OCI-LY3 (cell line): Measurements from ENCODE around the gene SLC26A6.

Source experiments
- H2AFZ ChIP-seq: fragments of 200-600, 300-600 bp; shearing (Covaris generic); 2 replicates; pipeline ENCODE4 v1.6.0; 2014; ENCODE audit warnings: antibody characterized with exemption, low read depth, low read length
- H3K27ac ChIP-seq: fragments of 200-600, 300-600 bp; sonication (generic); 2 replicates; pipeline ENCODE4 v1.5.1; 2014; ENCODE audit warnings: mild to moderate bottlenecking, low read length, moderate library complexity, mixed read lengths
- H3K27me3 ChIP-seq: fragments of 200-600, 300-600 bp; sonication (generic); 2 replicates; pipeline ENCODE4 v1.6.1; 2014; ENCODE audit warnings: low read depth, low read length, mixed read lengths
- H3K36me3 ChIP-seq: fragments of 200-600, 300-600 bp; sonication (generic); replicated peaks from 2 replicates; pipeline ENCODE3; 2014; ENCODE audit warnings: low read depth, low read length, mixed read lengths
- H3K4me1 ChIP-seq: fragments of 300-600, 200-600 bp; sonication (generic); 2 replicates; pipeline ENCODE4 v1.6.1; 2014; ENCODE audit warnings: low read length, mixed read lengths
- H3K4me2 ChIP-seq: fragments of 200-600, 300-600 bp; sonication (generic); 2 replicates; pipeline ENCODE4 v1.6.1; 2014; ENCODE audit warnings: low read length, mixed read lengths
- H3K4me3 ChIP-seq: fragments of 300-600, 200-600 bp; sonication (generic); 2 replicates; pipeline ENCODE4 v1.5.1; 2014; ENCODE audit warnings: antibody characterized with exemption, mild to moderate bottlenecking, low read length, moderate library complexity
- H3K79me2 ChIP-seq: fragments of 300-600, 200-600 bp; shearing (Covaris generic); 2 replicates; pipeline ENCODE4 v1.6.1; 2014; ENCODE audit warnings: mild to moderate bottlenecking, low read length, mixed read lengths
- H3K9ac ChIP-seq: fragments of 300-600, 200-600 bp; shearing (Covaris generic); 2 replicates; pipeline ENCODE4 v1.6.0; 2014; ENCODE audit warnings: mild to moderate bottlenecking, low read length, moderate library complexity
- H3K9me3 ChIP-seq: fragments of 200-600, 300-600 bp; shearing (Covaris generic); 2 replicates; pipeline ENCODE4 v1.6.1; 2014; ENCODE audit warnings: low read length, mixed read lengths; ENCODE audit not compliant: insufficient read depth
- H4K20me1 ChIP-seq: fragments of 200-600, 300-600 bp; sonication (generic); 2 replicates; pipeline ENCODE4 v1.6.1; 2016; ENCODE audit warnings: low read length, mixed read lengths; ENCODE audit not compliant: insufficient read depth
- CTCF ChIP-seq: fragments of 200-600, 300-600 bp; sonication (generic); IDR thresholded peaks from 2 replicates; pipeline ENCODE4 v1.5.1; 2014; ENCODE audit warnings: antibody characterized with exemption, low read length, low read depth
- EZH2phosphoT487 ChIP-seq: fragments of 200-600 bp; shearing (Covaris generic); IDR thresholded peaks from 2 replicates; pipeline ENCODE4 v1.6.1; 2018; ENCODE audit warnings: antibody characterized with exemption, mixed run types, low read depth

The SLC26A6 gene

GRCh38 chr3:48633256-48633655, 2.0 kb downstream of the SLC26A6 start:
- H3K27me3 ChIP-seq = no peaks in the 10 kb centered on the region
- H3K4me1 ChIP-seq = peaks cover 14% of the 10 kb centered on the region
- H2AFZ ChIP-seq = no peak overlapping the region
- no peak overlapping the region for H3K4me2 ChIP-seq
- H4K20me1 ChIP-seq = peaks cover 9% of the 10 kb centered on the region; the same call in 1 of the 2 replicates
- no peak overlapping the region for H3K4me3 ChIP-seq
- 0 out of 2 replicates have a peak, but pooled peaks cover 4% of the 10 kb centered on the region for H3K79me2 ChIP-seq
- TF ChIP-seq CTCF (no peak), EZH2phosphoT487 (no peak)
- H3K9ac ChIP-seq = no peak overlapping the region
- no peaks in the 10 kb centered on the region for H3K9me3 ChIP-seq
- peaks cover 18% of the 10 kb centered on the region for H3K36me3 ChIP-seq
- H3K27ac ChIP-seq = no peak overlapping the region

- Histone ChIP-seq H3K79me2 (0 out of 2 replicates have a peak, but pooled peaks cover 4% of the 10 kb centered on the region), H3K4me1 (peaks cover 14% of the 10 kb centered on the region), H3K9me3 (no peaks in the 10 kb centered on the region), H3K27me3 (no peaks in the 10 kb centered on the region), H4K20me1 (peaks cover 9% of the 10 kb centered on the region; the same call in 1 of the 2 replicates), H3K9ac (no peak overlapping the region), H3K4me2 (no peak overlapping the region), H3K36me3 (peaks cover 24% of the 10 kb centered on the region), H3K27ac (no peak overlapping the region), H2AFZ (no peak overlapping the region), H3K4me3 (no peak overlapping the region)
- TF ChIP-seq CTCF (no peak), EZH2phosphoT487 (no peak)
Measured at GRCh38 chr3:48631516-48632448, 3.5 kb downstream of the SLC26A6 start.

- Histone ChIP-seq H3K27ac (no peak overlapping the region), H3K9me3 (no peaks in the 10 kb centered on the region), H3K4me1 (peaks cover 8% of the 10 kb centered on the region), H3K36me3 (peaks cover 24% of the 10 kb centered on the region), H3K4me2 (no peak overlapping the region), H3K4me3 (no peak overlapping the region), H2AFZ (no peak overlapping the region), H3K79me2 (0 out of 2 replicates have a peak, but pooled peaks cover 4% of the 10 kb centered on the region), H3K27me3 (no peaks in the 10 kb centered on the region), H4K20me1 (peaks cover 9% of the 10 kb centered on the region; the same call in 1 of the 2 replicates), H3K9ac (no peak overlapping the region)
- TF ChIP-seq EZH2phosphoT487 (no peak), CTCF (no peak)
Measured at GRCh38 chr3:48630833-48631232, 4.4 kb downstream of the SLC26A6 start.

GRCh38 chr3:48630407-48630806, 4.9 kb downstream of the SLC26A6 start:
- peaks cover 9% of the 10 kb centered on the region; the same call in 1 of the 2 replicates for H4K20me1 ChIP-seq
- H3K4me3 ChIP-seq = no peak overlapping the region
- H3K27ac ChIP-seq = no peak overlapping the region
- no peak overlapping the region for H3K9ac ChIP-seq
- TF ChIP-seq EZH2phosphoT487 (no peak), CTCF (no peak)
- H3K27me3 ChIP-seq = no peaks in the 10 kb centered on the region
- H3K4me1 ChIP-seq = peaks cover 8% of the 10 kb centered on the region
- H3K9me3 ChIP-seq = no peaks in the 10 kb centered on the region
- H3K36me3 ChIP-seq = peaks cover 28% of the 10 kb centered on the region
- H2AFZ ChIP-seq = no peak overlapping the region
- 0 out of 2 replicates have a peak, but pooled peaks cover 4% of the 10 kb centered on the region for H3K79me2 ChIP-seq
- H3K4me2 ChIP-seq = no peak overlapping the region
